Mesenchymal stem cell (in vitro differentiated cells and primary cell): ENCODE measurements around the gene LIAS.

Source experiments
- DNase-seq: peaks from one replicate; pipeline ENCODE4 v3.0.0-alpha.2; 2013
- H2AFZ ChIP-seq: one replicate; pipeline ENCODE4 v1.6.1; 2013; ENCODE audit warnings: low read depth, mild to moderate bottlenecking, control low read depth, inconsistent platforms, low read length, moderate library complexity
- H2AK5ac ChIP-seq: 2 replicates; pipeline ENCODE4 v1.6.1; 2013; ENCODE audit warnings: low read length, moderate library complexity, mild to moderate bottlenecking, inconsistent platforms; ENCODE audit not compliant: severe bottlenecking
- H2BK120ac ChIP-seq: one replicate; pipeline ENCODE4 v1.6.1; 2013; ENCODE audit warnings: low read depth, mild to moderate bottlenecking, inconsistent platforms, low read length, moderate library complexity
- H2BK12ac ChIP-seq, 2 experiments: one replicate each; pipeline ENCODE4 v1.6.1; 2013; ENCODE audit warnings: inconsistent platforms in 2 of 2, low read length in 2 of 2, mild to moderate bottlenecking in 2 of 2, moderate library complexity in 2 of 2, control low read depth in 1 of 2
- H2BK15ac ChIP-seq: one replicate; pipeline ENCODE4 v1.6.1; 2013; ENCODE audit warnings: mild to moderate bottlenecking, low read depth, inconsistent platforms; ENCODE audit not compliant: poor library complexity, severe bottlenecking
- H2BK5ac ChIP-seq: 2 replicates; pipeline ENCODE4 v1.6.1; 2013; ENCODE audit warnings: low read depth, mild to moderate bottlenecking, low read length, control low read depth, inconsistent platforms; ENCODE audit not compliant: poor library complexity, severe bottlenecking
- H3K14ac ChIP-seq, 2 experiments: one replicate each; pipeline ENCODE4 v1.6.1; 2013; ENCODE audit warnings: inconsistent platforms in 2 of 2, low read length in 2 of 2, control low read depth in 1 of 2, mild to moderate bottlenecking in 1 of 2, moderate library complexity in 1 of 2
- H3K18ac ChIP-seq, 2 experiments: one replicate each; pipeline ENCODE4 v1.6.1; 2013; ENCODE audit warnings: inconsistent platforms in 2 of 2, low read length in 2 of 2, control low read depth in 1 of 2, low read depth in 1 of 2, mild to moderate bottlenecking in 1 of 2
- H3K23ac ChIP-seq, 2 experiments: one replicate each; pipeline ENCODE4 v1.6.1; 2013; ENCODE audit warnings: inconsistent platforms in 2 of 2, low read length in 2 of 2, mild to moderate bottlenecking in 2 of 2, moderate library complexity in 2 of 2, control low read depth in 1 of 2
- H3K27ac ChIP-seq: 2 replicates; pipeline ENCODE4 v1.5.1; 2013; ENCODE audit warnings: mild to moderate bottlenecking, moderate library complexity, low read length, control low read depth, inconsistent platforms; ENCODE audit not compliant: poor library complexity, severe bottlenecking
- H3K27me3 ChIP-seq, 2 experiments: 2 replicates each; pipeline versions ENCODE4 v1.6.1 to v1.7.0; 2013; ENCODE audit warnings: low read length in 2 of 2, mild to moderate bottlenecking in 2 of 2, moderate library complexity in 2 of 2, control low read depth in 1 of 2, inconsistent platforms in 1 of 2; ENCODE audit not compliant: control insufficient read depth in 1 of 2, insufficient read depth in 1 of 2
- H3K36me3 ChIP-seq, 2 experiments: 2 replicates each; pipeline versions ENCODE4 v1.6.1 to v1.7.0; 2013; ENCODE audit warnings: low read length in 2 of 2, control low read depth in 1 of 2, inconsistent platforms in 1 of 2, low read depth in 1 of 2, mild to moderate bottlenecking in 1 of 2; ENCODE audit not compliant: insufficient read depth in 2 of 2, control insufficient read depth in 1 of 2
- H3K4ac ChIP-seq, 2 experiments: one replicate each; pipeline ENCODE4 v1.6.1; 2013; ENCODE audit warnings: inconsistent platforms in 2 of 2, low read length in 2 of 2, mild to moderate bottlenecking in 2 of 2, moderate library complexity in 2 of 2, control low read depth in 1 of 2, low read depth in 1 of 2
- H3K4me1 ChIP-seq: 2 replicates; pipeline ENCODE4 v1.6.1; 2013; ENCODE audit warnings: low read depth, low read length, control low read depth; ENCODE audit not compliant: control insufficient read depth, insufficient read depth
- H3K4me2 ChIP-seq: 2 replicates; pipeline ENCODE4 v1.6.1; 2013; ENCODE audit warnings: low read length, mild to moderate bottlenecking, inconsistent platforms; ENCODE audit not compliant: poor library complexity, severe bottlenecking
- H3K4me3 ChIP-seq, 2 experiments: 2 replicates each; pipeline versions ENCODE4 v1.5.1 to v1.7.0; 2013; ENCODE audit warnings: low read length in 2 of 2, mild to moderate bottlenecking in 2 of 2, control low read depth in 1 of 2, low read depth in 1 of 2; ENCODE audit not compliant: insufficient read depth in 1 of 2
- H3K79me1 ChIP-seq: replicated peaks from 2 replicates; pipeline ENCODE4 v1.6.1; 2013; ENCODE audit warnings: mild to moderate bottlenecking, control low read depth, low read length, inconsistent platforms; ENCODE audit not compliant: poor library complexity, severe bottlenecking
- H3K9ac ChIP-seq: 2 replicates; pipeline ENCODE4 v1.7.0; 2013; ENCODE audit warnings: mild to moderate bottlenecking, low read length, moderate library complexity
- H3K9me3 ChIP-seq: 2 replicates; pipeline ENCODE4 v1.7.0; 2013; ENCODE audit warnings: mild to moderate bottlenecking, low read length; ENCODE audit not compliant: control insufficient read depth
- H4K8ac ChIP-seq: one replicate; pipeline ENCODE4 v1.6.1; 2013; ENCODE audit warnings: inconsistent platforms, mild to moderate bottlenecking, low read length, moderate library complexity
- H4K91ac ChIP-seq: one replicate; pipeline ENCODE4 v1.6.1; 2013; ENCODE audit warnings: mild to moderate bottlenecking, low read length, inconsistent platforms
- WGBS: methylation state at CpG from one replicate; pipeline ENCODE4 v1.1.7; 2013; ENCODE audit warnings: mixed read lengths; 5-methylcytosine and 5-hydroxymethylcytosine counted together

Gene LIAS

GRCh38 chr4:39495446-39496213 is 36.8 kb downstream of the LIAS start:
- Histone ChIP-seq H3K79me1 (no peaks in the 10 kb centered on the region), H2BK5ac (no peak overlapping the region), H2AK5ac (no peak overlapping the region), H2AFZ (no peak overlapping the region), H3K4me3 (no peak overlapping the region), H3K4me1 (no peaks in the 10 kb centered on the region), H3K4me2 (no peak overlapping the region), H3K9me3 (no peaks in the 10 kb centered on the region), H3K14ac (no peak overlapping the region), H2BK15ac (no peak overlapping the region), H2BK12ac (no peak overlapping the region), H3K23ac (no peak overlapping the region), H3K27me3 (no peaks in the 10 kb centered on the region), H3K27ac (no peak overlapping the region), H3K9ac (no peak overlapping the region), H3K18ac (no peak overlapping the region), H3K4ac (no peak overlapping the region), H2BK120ac (no peak overlapping the region), H4K8ac (no peak overlapping the region), H3K36me3 (peaks cover 3 to 37% of the 10 kb centered on the region in 2 experiments), H4K91ac (no peak overlapping the region)
- no peak for DNase-seq
- 91% methylated on average over 3 of the region's 4 CpGs for WGBS

GRCh38 chr4:39497909-39498726 is 39.3 kb downstream of the LIAS start:
- H3K9me3 ChIP-seq, result no peaks in the 10 kb centered on the region
- H4K8ac ChIP-seq, result no peak overlapping the region
- no peak for DNase-seq
- H3K4me3 ChIP-seq, result no peak overlapping the region
- no peak overlapping the region for H2BK12ac ChIP-seq
- no peak overlapping the region for H3K14ac ChIP-seq
- H2AK5ac ChIP-seq, result no peak overlapping the region
- H3K9ac ChIP-seq, result no peak overlapping the region
- H2BK15ac ChIP-seq, result no peak overlapping the region
- H3K79me1 ChIP-seq, result peaks cover 1% of the 10 kb centered on the region
- no peak overlapping the region for H3K23ac ChIP-seq
- peaks cover 14 to 48% of the 10 kb centered on the region in 2 experiments for H3K36me3 ChIP-seq
- H3K4me2 ChIP-seq, result no peak overlapping the region
- no peak overlapping the region for H3K4ac ChIP-seq
- H3K27me3 ChIP-seq, result no peaks in the 10 kb centered on the region
- H2BK5ac ChIP-seq, result no peak overlapping the region
- no peak overlapping the region for H2AFZ ChIP-seq
- no peak overlapping the region for H2BK120ac ChIP-seq
- H4K91ac ChIP-seq, result no peak overlapping the region
- H3K18ac ChIP-seq, result no peak overlapping the region
- no peak overlapping the region for H3K27ac ChIP-seq
- peaks cover 1% of the 10 kb centered on the region for H3K4me1 ChIP-seq
- 95% methylated on average over 1 of the region's 1 CpG for WGBS

- Histone ChIP-seq H2BK15ac (no peak overlapping the region), H3K9me3 (no peaks in the 10 kb centered on the region), H3K4me3 (no peak overlapping the region), H2AFZ (no peak overlapping the region), H4K91ac (no peak overlapping the region), H3K4me1 (peaks cover 1% of the 10 kb centered on the region), H3K27ac (no peak overlapping the region), H3K9ac (no peak overlapping the region), H4K8ac (no peak overlapping the region), H3K36me3 (peaks cover 16 to 54% of the 10 kb centered on the region in 2 experiments), H3K4ac (no peak overlapping the region), H3K18ac (no peak overlapping the region), H2AK5ac (no peak overlapping the region), H3K4me2 (no peak overlapping the region), H3K27me3 (no peaks in the 10 kb centered on the region), H3K23ac (no peak overlapping the region), H3K14ac (no peak overlapping the region), H2BK5ac (no peak overlapping the region), H3K79me1 (peaks cover 1% of the 10 kb centered on the region), H2BK12ac (no peak overlapping the region), H2BK120ac (no peak overlapping the region)
- DNase-seq, result no peak
Measured at GRCh38 chr4:39498727-39499020, 39.8 kb downstream of the LIAS start.

GRCh38 chr4:39502019-39502663 is 43.3 kb downstream of the LIAS start:
- Histone ChIP-seq H2AFZ (no peak overlapping the region), H3K14ac (no peak overlapping the region), H3K4me1 (peaks cover 4% of the 10 kb centered on the region), H3K23ac (no peak overlapping the region), H3K18ac (no peak overlapping the region), H3K4me3 (peak overlapping the region in 1 of 2 experiments; percentile 45), H4K91ac (no peak overlapping the region), H2BK12ac (no peak overlapping the region), H3K9ac (peak overlapping the region; percentile 90), H3K9me3 (no peaks in the 10 kb centered on the region), H2BK5ac (no peak overlapping the region), H3K79me1 (peaks cover 5% of the 10 kb centered on the region), H3K27ac (peak overlapping the region; percentile 74), H3K36me3 (peaks cover 23 to 83% of the 10 kb centered on the region in 2 experiments), H4K8ac (no peak overlapping the region), H2BK15ac (no peak overlapping the region), H3K4ac (no peak overlapping the region), H3K4me2 (no peak overlapping the region), H2BK120ac (no peak overlapping the region), H3K27me3 (no peaks in the 10 kb centered on the region), H2AK5ac (no peak overlapping the region)
- peak; percentile 22 for DNase-seq
